ENCODE measurements around the gene OR7A10.
"Not testable (repeated sequence)": the region's sequence is repeated elsewhere in the genome, so short reads cannot be mapped to it uniquely, and the experiment has no call there.

Gene OR7A10

GRCh38 chr19:14795078-14795721 is 53.5 kb downstream of the OR7A10 start:
- DNase-seq (ENCODE audit: low read depth in 2 of 2) = no peak

GRCh38 chr19:14792250-14792649 is 56.5 kb downstream of the OR7A10 start:
- not testable (repeated sequence) for DNase-seq (ENCODE audit: low read depth in 2 of 2)

Data from stimulated activated CD8-positive, alpha-beta memory T cell treated with anti-CD3 and anti-CD28 coated beads, Interleukin-7, amount 100 ng/mL, for 1 hour (primary cell).